WI38 (cell line): ENCODE data around the gene BMP6.

Experiments used
- H3K4me3 ChIP-seq: 2 replicates; pipeline ENCODE4 v1.5.1; 2011; ENCODE audit warnings: low read depth, mild to moderate bottlenecking, control low read depth, low read length
- TF ChIP-seq, protein P1 (sequence below): IDR thresholded peaks from 2 replicates; pipeline ENCODE4 v1.5.1; 2012; ENCODE audit warnings: low read depth, mild to moderate bottlenecking, control low read depth, low read length

The BMP6 gene

DNA sequence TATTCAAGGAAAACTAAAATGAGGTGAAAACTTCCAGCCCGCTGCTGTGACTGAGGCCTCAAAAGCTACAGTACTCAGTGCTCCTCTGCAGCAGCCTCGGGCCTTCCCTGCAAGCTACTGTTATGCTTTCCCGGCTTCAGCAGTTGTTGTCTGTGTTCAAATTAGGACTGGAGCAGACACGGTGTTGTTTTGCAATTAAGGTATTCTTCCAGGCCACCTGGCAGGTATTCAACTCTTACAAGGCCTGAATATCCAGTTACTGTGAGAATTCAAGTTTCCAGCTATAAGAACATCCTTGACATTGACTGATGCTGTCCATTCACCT is 174.0 kb downstream of the BMP6 start:
- TF ChIP-seq, protein P1, sequence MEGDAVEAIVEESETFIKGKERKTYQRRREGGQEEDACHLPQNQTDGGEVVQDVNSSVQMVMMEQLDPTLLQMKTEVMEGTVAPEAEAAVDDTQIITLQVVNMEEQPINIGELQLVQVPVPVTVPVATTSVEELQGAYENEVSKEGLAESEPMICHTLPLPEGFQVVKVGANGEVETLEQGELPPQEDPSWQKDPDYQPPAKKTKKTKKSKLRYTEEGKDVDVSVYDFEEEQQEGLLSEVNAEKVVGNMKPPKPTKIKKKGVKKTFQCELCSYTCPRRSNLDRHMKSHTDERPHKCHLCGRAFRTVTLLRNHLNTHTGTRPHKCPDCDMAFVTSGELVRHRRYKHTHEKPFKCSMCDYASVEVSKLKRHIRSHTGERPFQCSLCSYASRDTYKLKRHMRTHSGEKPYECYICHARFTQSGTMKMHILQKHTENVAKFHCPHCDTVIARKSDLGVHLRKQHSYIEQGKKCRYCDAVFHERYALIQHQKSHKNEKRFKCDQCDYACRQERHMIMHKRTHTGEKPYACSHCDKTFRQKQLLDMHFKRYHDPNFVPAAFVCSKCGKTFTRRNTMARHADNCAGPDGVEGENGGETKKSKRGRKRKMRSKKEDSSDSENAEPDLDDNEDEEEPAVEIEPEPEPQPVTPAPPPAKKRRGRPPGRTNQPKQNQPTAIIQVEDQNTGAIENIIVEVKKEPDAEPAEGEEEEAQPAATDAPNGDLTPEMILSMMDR, result no peak
- no peak overlapping the region for H3K4me3 ChIP-seq

DNA sequence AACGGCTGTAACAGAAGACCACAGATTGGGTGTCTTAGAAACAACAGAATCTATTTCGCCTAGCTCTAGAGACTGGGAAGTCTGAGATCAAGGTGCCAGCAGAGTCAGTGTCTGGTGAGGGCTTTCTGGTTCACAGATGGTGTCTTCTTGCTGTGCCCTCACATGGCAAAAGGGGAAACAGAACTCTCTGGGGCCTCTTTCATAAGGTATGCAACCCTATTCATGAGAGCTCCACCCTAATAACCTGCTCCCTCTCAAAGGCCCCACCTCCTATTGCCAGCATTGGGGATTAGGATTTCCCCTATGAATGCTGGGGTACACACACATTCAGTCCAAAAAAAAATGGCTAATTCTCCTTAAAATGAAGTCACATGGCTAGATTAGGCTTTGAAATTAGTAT is 174.7 kb downstream of the BMP6 start:
- TF ChIP-seq, protein P1, result no peak
- no peak overlapping the region for H3K4me3 ChIP-seq

DNA sequence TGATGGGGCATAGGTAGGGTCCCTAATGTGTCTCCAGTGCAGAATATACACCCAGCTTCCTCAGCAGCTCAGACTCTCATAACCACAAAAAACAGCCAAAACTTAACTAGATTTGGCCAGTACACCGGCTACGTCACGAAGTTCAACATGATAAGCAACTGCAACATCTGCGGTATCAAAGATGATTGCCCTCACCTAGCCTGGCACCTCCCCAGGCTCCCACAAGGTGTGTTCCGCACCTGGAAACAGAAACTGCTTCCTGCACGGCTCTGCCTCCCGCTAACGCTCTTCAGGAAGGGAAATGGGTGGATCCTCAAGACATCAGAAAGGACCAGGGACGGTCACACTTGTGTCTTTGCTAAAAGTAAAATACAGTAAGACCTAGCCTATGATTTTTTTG is 175.2 kb downstream of the BMP6 start:
- no peak overlapping the region for H3K4me3 ChIP-seq

DNA sequence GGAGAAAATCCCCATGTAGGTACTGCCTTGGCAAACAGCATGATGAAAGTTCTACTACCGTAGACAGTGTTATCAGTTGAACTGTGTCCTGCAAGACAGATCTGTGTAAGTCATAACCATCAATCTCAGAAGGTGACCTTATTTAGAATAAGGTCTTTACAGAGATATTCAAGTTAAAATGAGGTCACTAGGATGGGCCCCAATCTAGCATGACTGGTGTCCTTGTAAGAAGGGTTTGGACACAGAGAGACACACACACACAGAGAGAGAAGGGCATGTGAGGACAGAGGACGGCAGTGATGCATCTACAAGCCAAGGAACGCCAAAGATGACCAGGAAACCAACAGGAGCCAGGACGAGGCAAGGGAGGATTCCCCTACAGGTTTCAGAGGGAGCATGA is 175.9 kb downstream of the BMP6 start:
- no peak overlapping the region for H3K4me3 ChIP-seq
- TF ChIP-seq, protein P1, result no peak

More for the DNA sequence above, 175.2 kb downstream of the BMP6 start:
- TF ChIP-seq, protein P1, result no peak

DNA sequence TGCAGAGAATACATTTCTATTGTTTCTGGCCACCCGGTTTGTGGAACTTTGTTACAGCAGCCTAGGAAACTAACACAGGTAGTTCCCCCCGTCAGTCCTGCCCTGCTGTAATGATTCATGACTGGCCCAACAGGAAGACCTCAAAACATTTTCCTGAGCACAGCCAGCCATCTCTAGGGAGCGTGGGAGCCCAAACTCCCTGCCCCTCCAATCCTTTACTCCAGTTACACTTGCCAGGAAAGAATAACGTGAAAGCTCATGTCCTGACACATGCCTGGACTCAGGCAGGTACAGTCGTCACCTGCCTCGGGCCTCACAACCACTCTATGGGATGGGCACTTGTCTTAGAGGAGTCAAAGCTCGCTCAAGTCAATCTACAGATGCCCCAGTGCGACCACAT is 176.3 kb downstream of the BMP6 start:
- H3K4me3 ChIP-seq, result no peak overlapping the region
- TF ChIP-seq, protein P1, result no peak

DNA sequence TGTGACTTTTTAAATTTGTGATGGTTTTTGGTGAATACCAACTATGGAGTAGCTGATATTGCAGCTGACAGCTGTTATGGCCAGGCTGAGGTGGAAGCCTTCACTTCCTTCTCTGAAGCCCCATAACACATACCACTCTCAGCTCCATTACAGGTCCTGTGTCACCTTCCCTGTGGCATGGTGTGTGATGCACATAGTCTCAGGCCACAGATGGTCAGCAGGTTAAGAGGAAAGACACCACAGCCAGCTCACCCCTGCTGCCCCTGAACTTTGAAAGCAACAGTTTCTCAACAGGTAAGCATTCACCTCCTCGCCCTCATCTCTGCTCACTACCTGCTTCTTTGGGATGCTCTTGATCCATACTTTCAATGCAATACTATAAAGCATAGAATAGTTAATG is 177.0 kb downstream of the BMP6 start:
- H3K4me3 ChIP-seq, result no peak overlapping the region

DNA sequence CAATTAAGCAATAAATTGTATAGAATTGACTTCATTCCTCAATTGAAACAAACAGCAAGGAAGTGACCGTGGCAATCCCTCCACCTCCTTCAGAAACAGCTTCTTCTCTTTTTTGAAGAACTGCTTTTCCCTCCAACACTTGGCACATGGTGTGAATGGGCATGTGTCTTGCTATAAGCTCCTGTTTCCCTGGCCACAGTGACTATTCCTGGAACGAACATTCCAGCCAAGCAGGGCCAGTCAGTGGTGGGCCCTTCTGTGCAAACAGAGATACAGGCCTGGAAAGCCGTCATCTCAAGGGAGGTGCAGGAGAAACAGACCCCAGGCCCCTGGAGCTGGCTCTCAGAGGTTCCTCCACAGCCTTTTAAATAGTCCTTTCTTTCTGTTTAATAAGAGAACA is 177.8 kb downstream of the BMP6 start:
- TF ChIP-seq, protein P1, result no peak
- no peak overlapping the region for H3K4me3 ChIP-seq

More for the DNA sequence above, 177.0 kb downstream of the BMP6 start:
- TF ChIP-seq, protein P1, result no peak
